ENCODE results near the gene LRRC3.
A peak's percentile ranks its signal among the peaks of the same experiment; 100 is the strongest.

Gene LRRC3

GRCh38 chr21:44450999-44451398 lies 4.3 kb upstream of the LRRC3 start:
- in situ Hi-C loops (cut with MboI; ENCODE audit: low pct_unique_long_range_greater_than_20kb, low sequenced_read_pairs, unreplicated experiment) = loop anchor here (25.0 kb wide), 1 partner anchor 364 kb away; no protein-coding TSS in a partner anchor
- no peak for DNase-seq (ENCODE audit: low spot score)
- no peak for TF ChIP-seq CTCF (IDR thresholded peaks at IDR 0.05; ENCODE audit: extremely low read depth, insufficient read depth, missing control alignments)

- no peak for DNase-seq (ENCODE audit: low spot score)
- TF ChIP-seq CTCF (IDR thresholded peaks at IDR 0.05; ENCODE audit: extremely low read depth, insufficient read depth, missing control alignments) = no peak
- in situ Hi-C loops (cut with MboI; ENCODE audit: low pct_unique_long_range_greater_than_20kb, low sequenced_read_pairs, unreplicated experiment) = loop anchor here (25.0 kb wide), 1 partner anchor 366 kb away; no protein-coding TSS in a partner anchor
Observed at GRCh38 chr21:44453120-44453519, 2.2 kb upstream of the LRRC3 start.

GRCh38 chr21:44454058-44454457 lies 1.3 kb upstream of the LRRC3 start:
- in situ Hi-C loops (cut with MboI; ENCODE audit: low pct_unique_long_range_greater_than_20kb, low sequenced_read_pairs, unreplicated experiment) = loop anchor here (25.0 kb wide), 1 partner anchor 367 kb away; no protein-coding TSS in a partner anchor
- TF ChIP-seq CTCF (IDR thresholded peaks at IDR 0.05; ENCODE audit: extremely low read depth, insufficient read depth, missing control alignments) = no peak
- no peak for DNase-seq (ENCODE audit: low spot score)

GRCh38 chr21:44455524-44456213 lies 359 bp downstream of the LRRC3 start:
- peak; percentile 41 for TF ChIP-seq CTCF (IDR thresholded peaks at IDR 0.05; ENCODE audit: extremely low read depth, insufficient read depth, missing control alignments)
- peak; percentile 79 for DNase-seq (ENCODE audit: low spot score)
- in situ Hi-C loops (cut with MboI; ENCODE audit: low pct_unique_long_range_greater_than_20kb, low sequenced_read_pairs, unreplicated experiment) = loop anchor here (25.0 kb wide), 1 partner anchor 368 kb away; no protein-coding TSS in a partner anchor

- in situ Hi-C loops (cut with MboI; ENCODE audit: low pct_unique_long_range_greater_than_20kb, low sequenced_read_pairs, unreplicated experiment) = loop anchor here (25.0 kb wide), 1 partner anchor 369 kb away; no protein-coding TSS in a partner anchor
- no peak for DNase-seq (ENCODE audit: low spot score)
- no peak for TF ChIP-seq CTCF (IDR thresholded peaks at IDR 0.05; ENCODE audit: extremely low read depth, insufficient read depth, missing control alignments)
Observed at GRCh38 chr21:44456214-44456914, 1.1 kb downstream of the LRRC3 start.

- no peak for TF ChIP-seq CTCF (IDR thresholded peaks at IDR 0.05; ENCODE audit: extremely low read depth, insufficient read depth, missing control alignments)
- DNase-seq (ENCODE audit: low spot score) = no peak
- in situ Hi-C loops (cut with MboI; ENCODE audit: low pct_unique_long_range_greater_than_20kb, low sequenced_read_pairs, unreplicated experiment) = loop anchor here (25.0 kb wide), 1 partner anchor 370 kb away; no protein-coding TSS in a partner anchor
Observed at GRCh38 chr21:44456915-44457736, 1.8 kb downstream of the LRRC3 start.
